Measurements from ENCODE around the gene CEP55.
A peak's percentile ranks its signal among the peaks of the same experiment; 100 is the strongest.

Gene CEP55

DNA sequence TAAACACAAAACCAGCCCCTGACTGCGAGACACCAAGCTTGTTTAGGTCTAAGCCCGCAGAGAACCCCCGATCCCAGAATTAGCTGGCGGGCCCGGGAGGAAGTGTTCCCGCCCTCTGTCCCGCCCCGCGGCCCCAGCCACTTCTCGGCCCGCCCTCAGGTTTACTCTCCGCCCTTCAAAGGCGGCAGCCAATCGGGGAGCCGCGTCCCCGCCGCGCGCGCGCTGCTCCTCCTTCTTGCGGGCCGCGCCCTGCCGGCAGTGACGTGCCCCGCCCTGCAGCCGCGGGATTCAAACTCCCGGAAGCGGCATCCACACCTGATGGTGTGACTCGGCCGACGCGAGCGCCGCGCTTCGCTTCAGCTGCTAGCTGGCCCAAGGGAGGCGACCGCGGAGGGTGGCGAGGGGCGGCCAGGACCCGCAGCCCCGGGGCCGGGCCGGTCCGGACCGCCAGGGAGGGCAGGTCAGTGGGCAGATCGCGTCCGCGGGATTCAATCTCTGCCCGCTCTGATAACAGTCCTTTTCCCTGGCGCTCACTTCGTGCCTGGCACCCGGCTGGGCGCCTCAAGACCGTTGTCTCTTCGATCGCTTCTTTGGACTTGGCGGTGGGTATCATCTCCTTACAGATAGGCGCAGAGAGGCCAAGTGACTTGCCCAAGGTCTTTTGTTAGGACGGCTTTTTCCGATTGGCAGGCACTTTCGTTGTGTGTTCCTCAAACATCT, at the start of gene CEP55:
TSS of gene CEP55 (plus strand) at position 291 of the 720 bp plus-strand sequence. CDS start 3,440 bp downstream, outside the sequence.
- Mint-ChIP-seq H3K27me3 (peaks cover 10% of the 10 kb centered on the region), H3K4me1 (peaks cover 26% of the 10 kb centered on the region), H3K27ac (peak within 1 kb of the TSS; percentile 79), H3K36me3 (ENCODE audit: low read depth) (peaks cover 21% of the 10 kb centered on the region), H3K4me3 (peak within 1 kb of the TSS; percentile 88), H3K9me3 (no peaks in the 10 kb centered on the region)
- ATAC-seq (peak; percentile 99), DNase-seq (peak; percentile 95)

DNA sequence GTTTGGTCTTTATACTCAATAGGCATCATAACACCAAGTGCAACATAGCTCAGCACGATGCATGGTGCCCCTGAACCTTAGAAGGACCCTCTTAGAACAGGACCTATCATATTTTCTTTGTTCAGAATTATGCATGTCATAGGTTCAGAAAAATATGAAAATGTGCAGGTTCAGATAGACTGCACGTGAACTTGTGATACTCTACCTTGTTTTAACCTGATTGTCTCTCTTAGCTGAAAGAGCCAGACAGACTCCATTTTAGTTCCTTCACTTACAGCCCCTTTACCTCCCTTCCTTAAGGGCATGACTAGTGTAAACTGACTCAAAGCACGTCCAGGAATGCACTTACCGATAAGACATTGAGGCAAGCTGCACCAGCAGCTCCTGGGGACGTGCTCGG, 49.4 kb upstream of the CEP55 start:
- Mint-ChIP-seq H3K4me1 (peaks cover 2% of the 10 kb centered on the region), H3K27me3 (no peaks in the 10 kb centered on the region), H3K9me3 (no peaks in the 10 kb centered on the region), H3K27ac (no peak overlapping the region), H3K36me3 (ENCODE audit: low read depth) (peaks cover 11% of the 10 kb centered on the region), H3K4me3 (no peak overlapping the region)
- DNase-seq, result no peak
- ATAC-seq, result no peak

GRCh38 chr10:93447970-93448369, 48.4 kb upstream of the CEP55 start:
- Mint-ChIP-seq H3K27ac (no peak overlapping the region), H3K9me3 (no peaks in the 10 kb centered on the region), H3K4me3 (no peak overlapping the region), H3K4me1 (peaks cover 5% of the 10 kb centered on the region), H3K27me3 (no peaks in the 10 kb centered on the region), H3K36me3 (ENCODE audit: low read depth) (peaks cover 11% of the 10 kb centered on the region)
- DNase-seq (no peak), ATAC-seq (no peak)

- no peak for DNase-seq
- no peak overlapping the region for H3K27ac Mint-ChIP-seq
- no peak for ATAC-seq
- H3K4me3 Mint-ChIP-seq, result no peak overlapping the region
- no peaks in the 10 kb centered on the region for H3K27me3 Mint-ChIP-seq
- H3K36me3 Mint-ChIP-seq (ENCODE audit: low read depth), result peaks cover 10% of the 10 kb centered on the region
- peaks cover 5% of the 10 kb centered on the region for H3K4me1 Mint-ChIP-seq
- no peaks in the 10 kb centered on the region for H3K9me3 Mint-ChIP-seq
Observed at GRCh38 chr10:93451244-93451947, 45.0 kb upstream of the CEP55 start.

DNA sequence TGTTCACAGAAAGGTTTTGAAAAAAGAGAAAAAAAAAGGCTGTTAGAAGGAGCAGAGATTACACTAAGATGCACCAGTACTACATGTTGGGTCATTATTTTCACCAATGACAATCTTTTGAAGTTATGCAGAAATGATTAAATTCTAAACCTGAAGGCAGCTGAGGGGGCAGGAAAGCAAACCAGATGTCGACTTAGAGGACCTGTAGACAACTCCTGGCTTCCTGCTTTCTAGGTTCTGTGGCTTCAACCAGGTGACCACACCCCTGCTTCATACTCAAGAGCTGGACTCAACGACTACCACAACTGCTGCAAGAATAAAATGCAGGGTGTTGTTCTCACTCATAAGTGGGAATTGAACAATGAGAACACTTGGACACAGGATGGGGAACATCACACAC, 44.3 kb upstream of the CEP55 start:
- ATAC-seq (no peak), DNase-seq (no peak)
- Mint-ChIP-seq H3K4me1 (peaks cover 5% of the 10 kb centered on the region), H3K36me3 (ENCODE audit: low read depth) (peaks cover 13% of the 10 kb centered on the region), H3K27ac (no peak overlapping the region), H3K4me3 (no peak overlapping the region), H3K27me3 (no peaks in the 10 kb centered on the region), H3K9me3 (no peaks in the 10 kb centered on the region)

DNA sequence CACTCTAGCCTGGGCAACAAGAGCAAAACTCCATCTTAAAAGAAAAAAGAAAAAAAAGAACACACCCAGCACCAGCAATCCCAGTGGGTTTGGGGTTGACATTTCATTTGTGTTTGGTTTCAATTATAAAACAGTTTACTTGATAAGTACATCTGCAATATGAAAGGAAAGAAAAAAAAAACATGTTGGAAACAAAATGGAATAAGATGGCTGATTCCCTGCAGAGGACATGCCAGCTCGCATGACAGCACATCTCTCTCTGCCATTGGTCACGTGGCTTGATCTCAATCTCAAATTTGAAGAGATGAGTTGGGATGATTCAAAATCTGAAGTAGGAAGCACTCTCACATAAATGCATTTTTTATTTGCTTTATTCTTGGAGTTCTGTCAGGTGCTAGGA, 42.3 kb upstream of the CEP55 start:
- H3K36me3 Mint-ChIP-seq (ENCODE audit: low read depth), result peaks cover 13% of the 10 kb centered on the region
- no peaks in the 10 kb centered on the region for H3K9me3 Mint-ChIP-seq
- no peak overlapping the region for H3K27ac Mint-ChIP-seq
- ATAC-seq (no peak), DNase-seq (no peak)
- H3K4me3 Mint-ChIP-seq, result no peak overlapping the region
- no peaks in the 10 kb centered on the region for H3K27me3 Mint-ChIP-seq
- peaks cover 10% of the 10 kb centered on the region for H3K4me1 Mint-ChIP-seq

DNA sequence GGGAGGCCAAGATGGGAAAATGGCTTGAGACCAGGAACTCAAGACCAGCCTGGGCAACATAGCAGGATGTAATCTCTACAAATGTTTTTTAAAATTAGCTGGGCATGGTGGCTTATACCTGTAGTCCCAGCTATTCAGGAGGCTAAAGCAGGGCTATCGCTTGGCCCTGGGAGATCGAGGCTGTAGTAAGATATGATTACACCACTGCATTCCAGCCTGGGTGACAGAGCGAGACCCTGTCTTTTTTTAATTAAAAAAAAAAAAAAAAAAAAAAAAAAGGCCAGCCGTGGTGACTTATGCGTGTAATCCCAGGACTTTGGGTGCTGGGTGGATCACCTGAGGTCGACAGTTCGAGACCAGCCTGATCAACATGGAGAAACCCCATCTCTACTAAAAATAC, 41.7 kb upstream of the CEP55 start:
- Mint-ChIP-seq H3K4me1 (peaks cover 15% of the 10 kb centered on the region), H3K4me3 (no peak overlapping the region), H3K9me3 (no peaks in the 10 kb centered on the region), H3K27ac (no peak overlapping the region), H3K27me3 (no peaks in the 10 kb centered on the region), H3K36me3 (ENCODE audit: low read depth) (peaks cover 14% of the 10 kb centered on the region)
- ATAC-seq, result no peak
- DNase-seq, result no peak

GRCh38 chr10:93456480-93456879, 39.9 kb upstream of the CEP55 start:
- Mint-ChIP-seq H3K27me3 (peaks cover 3% of the 10 kb centered on the region), H3K4me1 (peaks cover 21% of the 10 kb centered on the region), H3K4me3 (no peak overlapping the region), H3K36me3 (ENCODE audit: low read depth) (peaks cover 17% of the 10 kb centered on the region), H3K9me3 (no peaks in the 10 kb centered on the region), H3K27ac (no peak overlapping the region)
- DNase-seq (no peak), ATAC-seq (no peak)

GRCh38 chr10:93457511-93457910, 38.9 kb upstream of the CEP55 start:
- Mint-ChIP-seq H3K4me3 (no peak overlapping the region), H3K27me3 (peaks cover 3% of the 10 kb centered on the region), H3K9me3 (no peaks in the 10 kb centered on the region), H3K36me3 (ENCODE audit: low read depth) (peaks cover 12% of the 10 kb centered on the region), H3K27ac (no peak overlapping the region), H3K4me1 (peaks cover 19% of the 10 kb centered on the region)
- no peak for ATAC-seq
- DNase-seq, result no peak

DNA sequence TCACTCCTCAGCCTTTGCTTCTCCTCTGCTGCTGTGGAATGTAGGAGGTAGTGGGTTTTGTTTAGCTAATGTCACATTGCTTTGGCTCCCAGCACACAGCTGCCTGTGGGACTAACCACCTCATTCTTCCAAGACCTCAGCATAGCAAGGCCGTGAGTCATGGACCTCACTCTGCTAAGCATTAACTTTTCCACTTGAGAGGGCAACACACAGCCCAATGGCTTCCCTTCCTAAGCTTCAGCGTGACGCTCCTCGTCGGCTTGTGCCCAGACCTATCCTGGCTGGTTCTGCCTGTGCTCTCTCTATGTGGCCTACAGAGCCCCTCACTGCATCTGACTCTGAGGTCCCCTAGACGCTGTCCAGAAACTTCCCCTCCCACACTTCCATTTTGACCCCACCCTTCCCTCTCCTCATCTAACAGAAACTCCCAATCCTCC, 37.6 kb upstream of the CEP55 start:
- Mint-ChIP-seq H3K36me3 (ENCODE audit: low read depth) (peaks cover 12% of the 10 kb centered on the region), H3K9me3 (no peaks in the 10 kb centered on the region), H3K4me3 (no peak overlapping the region), H3K27me3 (peaks cover 3% of the 10 kb centered on the region), H3K27ac (peak overlapping the region; percentile 29), H3K4me1 (peaks cover 26% of the 10 kb centered on the region)
- DNase-seq (no peak), ATAC-seq (peak; percentile 85)

DNA sequence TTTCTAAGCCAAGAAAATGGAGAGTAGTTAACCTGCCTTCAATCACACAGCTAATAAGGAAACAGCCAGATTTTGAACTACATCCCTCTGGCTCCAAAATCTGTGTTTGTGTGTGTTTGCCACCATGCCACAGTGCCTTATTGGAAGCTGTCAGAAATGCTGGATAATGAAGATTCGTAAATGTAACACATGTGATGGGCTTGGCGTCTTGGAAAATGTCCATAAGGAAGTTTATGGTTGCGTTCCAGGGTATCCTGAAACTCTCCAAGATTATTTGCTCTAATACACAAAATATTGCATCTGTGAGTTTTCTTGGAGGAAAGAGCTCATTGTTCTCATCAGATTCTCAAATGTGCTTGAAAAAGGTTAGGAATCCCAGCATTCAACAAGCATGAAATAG, 36.9 kb upstream of the CEP55 start:
- Mint-ChIP-seq H3K4me1 (peaks cover 29% of the 10 kb centered on the region), H3K9me3 (no peaks in the 10 kb centered on the region), H3K4me3 (no peak overlapping the region), H3K36me3 (ENCODE audit: low read depth) (peaks cover 12% of the 10 kb centered on the region), H3K27ac (no peak overlapping the region), H3K27me3 (peaks cover 3% of the 10 kb centered on the region)
- ATAC-seq (no peak), DNase-seq (no peak)

DNA sequence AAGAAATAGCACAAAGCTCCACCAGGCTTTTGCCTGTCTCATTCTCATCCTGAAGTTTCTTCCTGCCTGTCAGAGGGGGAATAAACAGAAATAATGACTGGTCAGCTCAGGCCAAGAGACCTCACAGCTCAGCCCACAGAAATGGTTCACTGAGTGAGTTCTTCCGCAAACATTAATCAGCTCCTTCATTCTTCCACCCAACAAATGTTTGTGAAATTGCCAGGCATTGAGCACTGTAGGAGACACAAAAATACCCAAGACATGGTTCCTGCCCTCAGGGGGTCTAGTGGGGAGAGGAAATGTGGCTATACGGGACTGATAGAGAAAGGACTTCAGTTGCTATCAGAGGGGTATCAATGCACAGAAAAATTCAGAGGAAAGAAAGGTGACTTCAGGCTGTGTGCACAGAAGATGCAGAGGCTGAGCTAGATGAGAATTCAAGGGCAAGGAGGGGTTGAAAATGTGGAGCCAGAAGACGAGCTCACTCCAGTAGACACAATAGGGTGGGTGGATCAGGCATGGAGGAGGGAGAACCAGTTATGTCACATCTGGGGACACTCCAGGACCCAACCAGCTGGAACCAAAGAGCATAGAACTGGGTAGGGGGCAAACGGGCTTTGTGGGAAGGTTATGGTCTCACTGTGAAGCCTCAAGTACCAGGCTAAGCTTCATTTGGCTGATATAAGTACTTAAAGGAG, 35.2 kb upstream of the CEP55 start:
- no peak overlapping the region for H3K4me3 Mint-ChIP-seq

GRCh38 chr10:93461807-93462178, 34.6 kb upstream of the CEP55 start:
- Mint-ChIP-seq H3K4me3 (no peak overlapping the region), H3K27me3 (peaks cover 3% of the 10 kb centered on the region), H3K27ac (no peak overlapping the region), H3K9me3 (no peaks in the 10 kb centered on the region), H3K36me3 (ENCODE audit: low read depth) (peaks cover 10% of the 10 kb centered on the region), H3K4me1 (peaks cover 29% of the 10 kb centered on the region)
- no peak for ATAC-seq
- DNase-seq, result no peak

More for the DNA sequence above, 35.2 kb upstream of the CEP55 start:
- Mint-ChIP-seq H3K4me1 (peaks cover 29% of the 10 kb centered on the region), H3K36me3 (ENCODE audit: low read depth) (peaks cover 10% of the 10 kb centered on the region), H3K9me3 (no peaks in the 10 kb centered on the region), H3K27ac (peak overlapping the region; percentile 50), H3K27me3 (peaks cover 3% of the 10 kb centered on the region)
- no peak for ATAC-seq
- DNase-seq, result no peak

DNA sequence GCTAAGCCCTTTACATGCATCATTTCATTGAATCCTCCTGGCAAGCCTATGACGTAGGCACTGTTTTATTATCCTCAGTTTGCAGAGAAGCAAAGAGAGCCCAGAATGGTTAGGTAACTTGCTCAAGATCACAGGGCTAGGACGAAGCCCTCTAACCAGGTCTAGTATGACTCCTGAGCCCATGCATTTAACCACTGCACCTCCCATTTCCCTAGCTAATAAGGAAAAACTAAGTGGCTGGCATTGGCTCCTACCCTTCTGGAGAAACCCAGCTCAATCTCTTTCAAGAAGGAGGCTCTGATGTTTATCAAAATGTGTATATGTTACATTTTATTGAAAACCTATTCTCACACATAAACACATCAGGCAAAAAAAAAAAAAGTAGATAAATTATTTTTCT, 34.0 kb upstream of the CEP55 start:
- peaks cover 29% of the 10 kb centered on the region for H3K4me1 Mint-ChIP-seq
- H3K9me3 Mint-ChIP-seq, result no peaks in the 10 kb centered on the region
- H3K36me3 Mint-ChIP-seq (ENCODE audit: low read depth), result peaks cover 7% of the 10 kb centered on the region
- ATAC-seq (no peak), DNase-seq (no peak)
- H3K4me3 Mint-ChIP-seq, result no peak overlapping the region
- H3K27ac Mint-ChIP-seq, result peak overlapping the region; percentile 28
- peaks cover 3% of the 10 kb centered on the region for H3K27me3 Mint-ChIP-seq

- Mint-ChIP-seq H3K9me3 (no peaks in the 10 kb centered on the region), H3K4me1 (peaks cover 29% of the 10 kb centered on the region), H3K27ac (peak overlapping the region; percentile 28), H3K27me3 (peaks cover 3% of the 10 kb centered on the region), H3K4me3 (no peak overlapping the region), H3K36me3 (ENCODE audit: low read depth) (peaks cover 10% of the 10 kb centered on the region)
- DNase-seq (peak; percentile 12), ATAC-seq (peak; percentile 59)
Observed at GRCh38 chr10:93462881-93463280, 33.5 kb upstream of the CEP55 start.
